HG03439 (cell line): ENCODE measurements around the gene PGBD1.

Experiments used
- ATAC-seq: cut with Tn5 transposase; IDR thresholded peaks from one replicate; pipeline ENCODE4 v1.9.1; 2021; ENCODE audit warnings: mild to moderate bottlenecking, moderate library complexity; ENCODE audit not compliant: unreplicated experiment

The PGBD1 gene

GRCh38 chr6:28333599-28334018 lies 52.2 kb downstream of the PGBD1 start:
- no peak for ATAC-seq

DNA sequence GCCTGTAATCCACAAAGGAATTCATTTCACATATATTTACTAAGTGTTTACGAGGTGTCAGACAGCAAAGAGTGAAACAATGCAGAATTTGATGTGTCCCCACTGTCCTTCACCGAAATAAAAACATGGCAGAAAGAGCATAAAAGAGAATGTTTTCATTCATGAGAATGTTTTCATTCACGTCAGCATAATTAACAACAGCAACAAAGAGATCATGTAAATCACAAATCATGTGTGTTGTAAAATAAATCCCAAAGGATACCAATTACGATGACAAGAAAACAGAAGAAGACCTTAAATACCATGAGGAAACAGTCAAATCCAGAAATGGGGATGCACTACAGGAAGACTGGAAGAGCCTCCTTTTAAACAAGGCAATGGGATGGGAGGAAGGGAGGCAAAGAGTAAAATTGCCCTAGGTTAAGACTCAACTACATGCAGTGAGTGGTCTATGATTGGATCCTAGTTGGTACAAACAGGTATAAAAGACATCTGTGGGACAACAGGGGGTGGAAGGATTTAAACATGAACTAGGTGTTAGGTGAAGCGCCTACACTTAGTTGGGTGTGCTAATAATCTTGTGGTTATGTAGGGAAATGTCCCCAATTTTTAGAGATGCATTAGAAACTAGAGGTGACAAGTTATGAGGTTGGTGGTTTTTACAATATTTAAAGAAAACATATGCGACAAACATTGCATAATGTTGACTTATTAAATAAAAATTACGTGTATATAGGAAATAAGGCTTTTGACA lies 53.1 kb downstream of the PGBD1 start:
- ATAC-seq = no peak

- no peak for ATAC-seq
These were observed 53.7 kb downstream of the PGBD1 start for GRCh38 chr6:28335040-28335563.

- ATAC-seq = peak; percentile 83
These were observed 54.4 kb downstream of the PGBD1 start, which contains the start of gene ZSCAN31 for GRCh38 chr6:28335564-28336283. ZSCAN31 (minus strand) TSS chr6:28336148; CDS start chr6:28329683, 6,465 bp downstream.

GRCh38 chr6:28336284-28337120 lies 55.1 kb downstream of the PGBD1 start:
- no peak for ATAC-seq

DNA sequence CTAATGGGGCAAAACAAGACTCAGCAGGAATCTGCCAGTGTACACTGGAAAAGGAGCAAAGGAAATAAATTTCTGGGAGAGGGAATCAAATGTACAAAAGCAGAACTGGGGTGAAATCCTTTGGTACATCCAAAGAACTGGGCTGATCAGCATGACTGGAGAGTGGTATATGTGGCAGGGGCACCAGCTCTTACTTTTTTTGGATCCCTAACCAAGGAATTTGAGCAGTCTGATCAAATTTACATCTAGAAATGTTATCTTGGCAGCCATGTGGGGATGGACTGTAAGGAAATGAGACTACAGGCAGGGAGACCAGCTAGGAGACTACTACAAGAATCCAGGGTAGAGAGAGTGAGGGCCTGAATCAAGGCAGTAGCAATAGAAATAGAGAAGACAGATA lies 55.7 kb downstream of the PGBD1 start:
- ATAC-seq = no peak

- no peak for ATAC-seq
These were observed 59.1 kb downstream of the PGBD1 start for GRCh38 chr6:28340310-28341095.

DNA sequence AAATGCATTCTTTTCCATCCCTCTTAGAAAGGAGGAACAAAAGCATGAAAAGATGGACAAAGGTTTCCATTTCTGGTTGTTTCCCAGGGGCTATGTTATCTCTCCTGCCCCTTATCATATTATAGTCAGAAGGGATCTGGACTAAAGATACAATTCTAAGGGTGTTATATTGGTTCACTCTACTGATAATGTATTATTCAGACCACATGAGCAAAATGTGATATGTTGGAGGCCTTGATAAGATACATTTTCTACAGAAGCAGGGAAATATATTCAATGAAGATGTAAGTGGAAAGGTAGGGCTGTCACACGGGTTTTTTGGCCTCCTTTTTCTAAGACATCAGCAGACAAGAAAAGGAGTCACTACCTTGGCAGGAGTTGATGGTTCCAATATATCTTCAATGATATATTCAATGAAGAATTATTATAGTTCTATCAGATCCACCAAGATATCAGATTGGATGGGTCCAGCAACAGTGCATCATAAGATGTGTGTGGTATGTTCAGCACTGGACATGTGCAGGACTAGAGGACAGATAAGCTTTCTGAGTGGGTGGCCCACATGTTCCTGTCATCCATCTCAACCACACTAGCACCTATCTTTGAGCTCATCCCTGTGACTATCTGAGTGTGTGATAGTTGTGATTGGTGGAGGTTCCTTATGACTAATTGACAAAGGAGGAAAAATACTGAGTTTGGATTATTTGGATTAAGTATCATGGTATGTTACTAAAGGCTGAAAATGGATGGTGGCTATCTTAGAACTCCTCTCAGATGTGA lies 62.7 kb downstream of the PGBD1 start:
- no peak for ATAC-seq

GRCh38 chr6:28345201-28345600 lies 63.8 kb downstream of the PGBD1 start:
- ATAC-seq = no peak

DNA sequence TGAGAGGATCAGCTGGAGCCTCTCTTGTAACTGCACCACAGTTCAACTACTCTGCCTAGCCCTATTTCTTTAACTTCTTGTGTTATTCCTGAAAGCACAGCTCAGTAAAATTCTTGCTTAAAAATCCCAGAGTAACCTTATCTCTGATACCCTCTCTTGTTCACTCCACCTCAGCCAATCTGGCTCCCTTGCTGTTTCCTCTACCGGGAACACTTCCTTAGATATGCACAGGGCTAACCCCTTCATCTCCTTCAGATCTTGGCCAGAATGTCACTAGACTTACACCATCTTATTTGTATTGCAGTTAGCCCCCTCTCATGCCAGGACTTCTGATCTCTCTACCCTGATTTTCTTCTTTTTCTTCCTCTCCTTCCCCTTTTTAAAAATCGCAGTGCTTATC lies 65.7 kb downstream of the PGBD1 start:
- no peak for ATAC-seq

DNA sequence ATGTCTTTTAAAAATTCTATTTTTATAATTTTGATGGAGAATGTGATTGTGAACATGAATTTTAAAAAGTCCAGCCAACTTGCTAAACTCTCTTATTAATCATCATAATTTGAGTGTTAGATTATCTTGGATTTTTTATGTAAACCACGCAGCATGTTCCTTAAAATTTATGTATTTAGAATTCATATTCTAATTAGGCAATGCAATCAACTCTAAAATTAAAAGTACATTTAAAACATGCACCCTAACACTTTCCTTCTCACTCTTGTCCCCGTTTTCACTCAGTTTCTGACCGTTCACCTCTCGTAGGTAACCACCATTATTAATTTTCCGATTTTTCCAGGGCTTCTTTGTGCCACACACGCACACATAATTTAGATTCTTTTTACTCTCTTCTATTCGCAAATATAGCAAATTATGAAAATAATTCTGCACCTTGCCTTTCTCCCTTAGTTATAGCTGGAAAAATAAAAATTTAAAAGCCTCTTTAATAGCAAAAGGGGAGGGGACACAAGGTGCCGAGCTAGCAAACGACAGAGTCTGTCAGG lies 68.0 kb downstream of the PGBD1 start:
- ATAC-seq = no peak

GRCh38 chr6:28349892-28350737 lies 68.7 kb downstream of the PGBD1 start, which contains the start of gene ZKSCAN3:
ZKSCAN3 (plus strand) TSS chr6:28349947; CDS start chr6:28359587, 9,640 bp downstream.
- peak; percentile 91 for ATAC-seq

GRCh38 chr6:28351087-28351486 lies 69.7 kb downstream of the PGBD1 start:
- ATAC-seq = no peak

DNA sequence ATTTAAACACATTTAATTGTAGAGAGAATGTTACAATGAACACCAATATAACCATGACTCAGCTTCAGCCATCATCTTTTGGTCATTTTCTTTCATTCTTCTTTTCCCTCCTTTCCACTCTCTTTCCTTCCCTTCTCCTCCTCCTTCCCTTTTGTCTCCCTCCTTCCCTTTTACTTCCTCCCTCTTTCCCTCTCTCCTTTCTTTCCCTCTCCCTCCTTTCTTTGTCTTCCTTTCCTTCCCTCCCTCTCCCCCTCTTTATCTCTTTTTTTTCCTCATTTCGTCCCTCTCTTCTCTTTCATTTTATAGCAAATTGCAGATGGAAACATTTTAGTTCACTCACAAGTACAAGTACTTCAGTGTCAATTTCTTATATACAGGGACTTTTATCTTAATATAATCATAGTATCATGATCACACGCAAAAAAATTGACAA lies 70.1 kb downstream of the PGBD1 start:
- no peak for ATAC-seq
